ENCODE measurements around the gene RASSF8.

The RASSF8 gene

DNA sequence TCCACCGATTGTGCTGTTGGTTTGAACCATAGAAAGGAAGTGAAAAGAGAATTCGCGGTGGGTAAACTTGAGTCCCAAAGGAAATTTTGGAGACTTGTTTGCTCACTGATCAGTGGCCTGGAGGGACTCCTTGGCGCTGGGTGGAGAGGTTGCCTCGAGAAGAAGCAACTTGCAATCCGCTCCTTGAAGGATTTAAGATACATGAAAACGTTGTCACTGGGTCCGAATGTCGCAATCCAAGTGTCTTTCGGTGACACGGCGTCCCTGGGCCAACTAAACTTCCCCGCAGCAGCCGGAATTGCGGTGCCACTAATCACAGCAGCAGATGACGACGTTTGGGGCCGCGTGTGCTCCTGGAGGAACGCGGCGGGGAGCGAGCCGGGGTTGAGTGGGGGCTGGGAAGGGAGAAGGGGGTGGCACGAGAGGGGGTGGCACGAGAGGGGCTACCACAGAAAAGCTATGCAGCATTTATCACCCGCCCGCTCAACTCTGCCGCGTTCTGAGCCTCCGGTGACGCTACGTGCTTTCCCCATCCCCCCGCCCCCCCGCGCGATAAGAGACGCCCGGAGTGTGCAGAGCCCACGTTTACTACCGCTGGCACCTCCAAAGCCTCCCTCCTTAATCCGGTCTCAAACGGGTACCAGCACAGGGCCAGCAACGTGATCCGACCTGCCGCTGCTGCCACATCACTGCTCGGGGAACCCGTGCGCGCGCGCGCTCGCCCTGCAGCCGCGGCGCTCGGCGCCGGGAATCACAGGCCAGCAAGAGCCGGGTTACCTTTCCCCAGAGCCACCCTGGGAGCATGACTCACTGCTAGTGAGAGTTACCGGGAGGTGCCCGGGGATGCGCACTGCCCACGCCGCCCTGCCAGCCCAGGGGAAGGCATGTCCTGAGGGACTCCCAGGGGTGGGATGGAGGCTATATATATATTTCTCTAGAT lies 167.2 kb downstream of the RASSF8 start:
- Histone ChIP-seq H3K9me3 (ENCODE audit: control insufficient read depth, low read length) (no peaks in the 10 kb centered on the region), H3K36me3 (ENCODE audit: control insufficient read depth, insufficient read depth, low read length) (no peaks in the 10 kb centered on the region), H3K4me1 (ENCODE audit: control insufficient read depth, insufficient read depth, low read length, poor library complexity, severe bottlenecking) (peaks cover 7% of the 10 kb centered on the region), H3K27ac (ENCODE audit: low read depth, low read length, severe bottlenecking) (no peak overlapping the region), H3K4me3 (ENCODE audit: extremely low read depth, insufficient read depth, low read length, poor library complexity, severe bottlenecking) (peak overlapping the region; percentile 57)
- 1% methylated on average over 40 to 50 of the region's 66 CpGs for WGBS, 2 experiments (ENCODE audit: insufficient coverage in 2 of 2)

DNA sequence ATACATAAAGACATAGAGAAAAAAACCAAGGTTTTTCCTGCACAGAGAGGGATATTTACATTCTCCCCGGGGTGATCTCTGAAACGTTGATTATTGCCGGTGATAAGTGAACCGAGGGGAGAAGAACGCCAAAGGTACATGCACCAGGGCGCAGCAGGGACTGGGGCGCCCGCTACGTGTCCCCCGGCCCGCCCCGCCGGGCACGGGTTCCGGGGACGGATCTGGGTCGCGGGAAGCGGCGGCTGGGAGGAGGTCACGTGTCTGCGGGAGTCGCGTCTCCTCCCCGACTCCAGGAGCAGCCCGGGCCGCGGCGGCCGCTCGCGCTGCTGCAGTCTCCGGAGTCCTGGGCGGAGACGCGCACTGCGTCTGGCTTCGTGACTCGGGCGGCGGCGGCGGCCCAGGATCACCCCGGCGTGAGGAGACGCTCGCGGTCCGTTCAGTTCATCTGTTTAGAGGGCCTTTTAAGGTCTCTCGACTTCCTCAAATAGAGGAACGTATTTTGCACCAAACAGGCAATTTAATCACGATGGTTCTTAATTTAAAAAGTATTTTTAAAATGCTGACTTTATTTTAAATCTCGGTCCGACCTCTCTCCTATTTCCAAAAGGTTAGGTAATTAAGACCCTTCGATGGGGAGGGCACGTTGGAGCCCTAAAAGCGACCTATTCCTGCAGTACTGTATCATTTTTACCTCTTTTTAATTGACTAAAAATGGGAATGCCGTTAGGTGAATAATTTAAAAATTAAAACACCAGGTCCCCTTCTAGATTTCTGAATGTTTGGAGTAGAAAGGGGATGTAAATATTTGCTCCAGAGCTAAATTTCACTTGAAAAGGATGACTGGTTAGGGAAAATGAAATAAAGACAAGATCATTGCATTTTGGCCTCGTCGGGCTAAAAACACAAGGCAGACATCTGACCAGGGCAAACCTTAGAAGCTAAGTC lies 168.1 kb downstream of the RASSF8 start:
- WGBS, 2 experiments (ENCODE audit: insufficient coverage in 2 of 2) = 1% methylated on average over 43 to 47 of the region's 60 CpGs
- Histone ChIP-seq H3K4me3 (ENCODE audit: extremely low read depth, insufficient read depth, low read length, poor library complexity, severe bottlenecking) (peak overlapping the region; percentile 57), H3K9me3 (ENCODE audit: control insufficient read depth, low read length) (no peaks in the 10 kb centered on the region), H3K27ac (ENCODE audit: low read depth, low read length, severe bottlenecking) (no peak overlapping the region), H3K4me1 (ENCODE audit: control insufficient read depth, insufficient read depth, low read length, poor library complexity, severe bottlenecking) (peaks cover 7% of the 10 kb centered on the region), H3K36me3 (ENCODE audit: control insufficient read depth, insufficient read depth, low read length) (no peaks in the 10 kb centered on the region)

DNA sequence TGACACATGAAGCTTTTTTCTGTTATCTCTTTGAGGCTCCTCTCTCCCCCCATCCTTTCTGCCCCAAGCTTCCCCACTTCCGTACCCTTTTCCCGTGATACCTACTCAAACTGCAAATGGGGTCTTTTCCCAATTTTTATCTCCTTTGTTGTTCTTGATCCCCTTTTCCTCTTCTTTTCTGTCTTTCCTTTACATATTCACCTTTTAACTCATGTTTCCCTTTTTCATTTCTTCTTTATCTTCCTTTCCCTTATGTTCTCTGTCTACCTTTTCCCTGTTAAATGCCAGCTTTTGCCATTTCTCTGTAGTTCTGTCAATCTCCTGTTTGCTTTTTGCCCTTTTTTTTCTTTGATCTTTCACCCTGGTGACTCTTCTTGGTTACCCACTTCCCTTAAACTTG lies 168.9 kb downstream of the RASSF8 start:
- Histone ChIP-seq H3K9me3 (ENCODE audit: control insufficient read depth, low read length) (no peaks in the 10 kb centered on the region), H3K4me3 (ENCODE audit: extremely low read depth, insufficient read depth, low read length, poor library complexity, severe bottlenecking) (no peak overlapping the region), H3K36me3 (ENCODE audit: control insufficient read depth, insufficient read depth, low read length) (no peaks in the 10 kb centered on the region), H3K27ac (ENCODE audit: low read depth, low read length, severe bottlenecking) (no peak overlapping the region), H3K4me1 (ENCODE audit: control insufficient read depth, insufficient read depth, low read length, poor library complexity, severe bottlenecking) (peaks cover 7% of the 10 kb centered on the region)
- WGBS, 2 experiments (ENCODE audit: insufficient coverage in 2 of 2) = 40 to 45% methylated on average over 2 of the region's 2 CpGs

DNA sequence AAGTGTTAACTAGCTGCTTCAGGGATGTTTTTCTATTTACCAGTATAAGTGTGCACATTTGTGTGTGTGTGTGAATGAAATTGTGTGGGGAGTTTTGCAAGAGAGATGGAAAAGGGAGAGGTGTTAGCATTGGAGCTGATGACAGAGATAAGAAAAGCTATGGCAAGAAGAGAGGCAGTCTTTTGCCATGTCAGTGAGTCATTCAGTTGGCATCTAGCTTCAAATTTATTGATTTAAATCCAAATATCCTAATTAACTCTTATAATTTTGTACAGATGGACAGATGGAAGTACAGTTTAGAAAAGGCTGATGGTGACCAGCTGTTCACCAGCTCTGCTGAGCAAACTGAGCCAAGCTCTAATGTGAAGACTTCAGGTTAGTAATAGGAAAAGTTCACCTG lies 169.7 kb downstream of the RASSF8 start:
- H3K9me3 ChIP-seq (ENCODE audit: control insufficient read depth, low read length) = no peaks in the 10 kb centered on the region
- H3K36me3 ChIP-seq (ENCODE audit: control insufficient read depth, insufficient read depth, low read length) = no peaks in the 10 kb centered on the region
- no peak overlapping the region for H3K4me3 ChIP-seq (ENCODE audit: extremely low read depth, insufficient read depth, low read length, poor library complexity, severe bottlenecking)
- H3K27ac ChIP-seq (ENCODE audit: low read depth, low read length, severe bottlenecking) = no peak overlapping the region
- peaks cover 7% of the 10 kb centered on the region for H3K4me1 ChIP-seq (ENCODE audit: control insufficient read depth, insufficient read depth, low read length, poor library complexity, severe bottlenecking)

All from mesodermal cell (in vitro differentiated cells).